Renal pelvis (tissue), 4 donors: ENCODE results near the gene PNKP. TPM values are rescaled to one million over a fixed set of nuclear protein-coding genes. Genes with fewer than 3 reads are reported as not detected.

Source experiments
- DNase-seq: peaks from one replicate; pipeline ENCODE4 v3.0.0-alpha.2; 2013
- polyA plus RNA-seq, 3 donors: library from polyadenylated mRNA; unstranded; fragments of 120-200 nt; gene quantifications; one replicate each; pipeline ENCODE4 v1.2.1, GENCODE V29; 2013; ENCODE audit not compliant: insufficient read length in 3 of 3

The PNKP gene
- polyA plus RNA-seq, 3 donors = 57.0 to 83.3 (median 81.4) TPM

DNA sequence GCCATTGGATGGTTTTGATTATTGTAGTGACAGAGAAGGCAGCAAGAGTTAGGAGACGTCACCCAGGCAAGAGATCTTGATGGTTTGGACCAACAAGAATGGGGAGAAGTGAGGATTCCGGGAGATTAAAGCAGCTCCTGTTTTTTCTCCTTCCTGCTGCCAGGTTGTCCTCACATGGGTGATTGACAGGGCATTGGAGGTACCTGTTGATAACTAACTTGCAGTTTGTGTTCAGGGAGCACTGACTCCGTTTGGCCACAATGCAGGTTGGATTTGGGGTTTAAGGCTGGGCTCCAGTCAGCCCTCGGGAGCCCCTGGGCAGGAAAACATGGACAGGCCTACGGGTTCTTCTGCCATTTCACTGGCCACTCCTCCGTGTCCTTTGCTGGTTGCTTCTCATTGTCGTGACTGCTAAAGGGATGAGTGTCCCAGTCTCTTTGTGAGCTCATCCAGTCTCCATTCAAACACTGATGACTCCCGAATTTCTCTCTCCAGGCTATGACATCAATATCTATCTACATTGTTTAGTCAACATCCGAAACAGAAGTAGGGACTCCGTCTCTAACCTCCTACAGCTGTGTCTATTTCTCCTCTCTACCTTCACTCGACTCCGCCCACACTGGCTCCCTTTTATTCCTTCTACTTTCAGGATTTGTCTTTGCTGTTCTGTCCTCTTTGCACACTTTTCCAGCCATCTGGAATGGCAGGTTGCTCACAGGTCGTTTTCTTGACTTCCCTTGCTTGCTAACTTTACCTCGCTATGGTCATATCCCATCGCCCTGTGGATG lies 17.7 kb downstream of the PNKP start:
- no peak for DNase-seq

GRCh38 chr19:49848938-49849337 lies 18.4 kb downstream of the PNKP start:
- DNase-seq = no peak

DNA sequence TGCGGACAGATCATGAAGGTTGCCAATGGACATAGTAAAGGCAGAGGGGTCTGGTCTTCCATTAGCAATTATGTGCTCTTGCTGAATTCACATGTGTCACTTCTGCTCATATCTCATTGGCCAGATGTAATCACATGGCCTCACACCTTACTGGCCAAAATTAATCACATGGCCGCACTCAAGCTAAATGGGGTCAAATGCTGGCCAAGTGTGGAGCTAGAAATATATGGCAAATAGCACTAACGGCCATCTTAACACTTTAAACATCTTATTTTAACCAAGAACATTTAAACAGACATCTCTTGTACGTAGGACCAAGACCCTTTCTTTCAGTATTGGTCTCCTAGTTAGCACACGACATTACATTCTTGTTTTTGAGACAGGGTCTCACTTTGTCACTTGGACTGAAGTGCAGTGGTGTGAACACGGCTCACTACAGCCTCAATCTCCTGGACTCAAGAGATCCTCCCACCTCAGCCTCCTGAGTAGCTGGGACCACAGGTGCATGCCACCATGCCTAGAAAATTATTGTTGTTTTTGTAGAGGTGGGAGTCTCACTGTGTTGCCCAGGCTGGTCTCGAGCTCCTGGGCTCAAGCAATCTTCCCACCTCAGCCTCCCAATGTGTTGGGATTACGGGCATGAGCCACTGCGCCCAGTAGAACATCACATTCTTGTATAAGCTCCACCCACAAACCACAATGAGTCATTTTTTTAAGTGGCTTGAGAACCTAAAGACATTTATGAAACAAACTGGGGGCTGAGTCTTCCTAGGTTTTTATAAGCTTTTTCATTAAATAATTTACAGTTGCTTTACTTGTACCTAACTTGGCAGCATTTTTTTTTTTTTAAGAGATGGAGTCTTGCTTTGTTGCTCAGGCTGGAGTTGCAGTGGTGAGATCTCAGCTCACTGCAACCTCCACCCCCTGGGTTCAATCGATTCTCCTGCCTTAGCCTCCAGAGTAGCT lies 19.4 kb downstream of the PNKP start:
- no peak for DNase-seq

- no peak for DNase-seq
Observed at GRCh38 chr19:49846408-49846807, 21.0 kb downstream of the PNKP start.

DNA sequence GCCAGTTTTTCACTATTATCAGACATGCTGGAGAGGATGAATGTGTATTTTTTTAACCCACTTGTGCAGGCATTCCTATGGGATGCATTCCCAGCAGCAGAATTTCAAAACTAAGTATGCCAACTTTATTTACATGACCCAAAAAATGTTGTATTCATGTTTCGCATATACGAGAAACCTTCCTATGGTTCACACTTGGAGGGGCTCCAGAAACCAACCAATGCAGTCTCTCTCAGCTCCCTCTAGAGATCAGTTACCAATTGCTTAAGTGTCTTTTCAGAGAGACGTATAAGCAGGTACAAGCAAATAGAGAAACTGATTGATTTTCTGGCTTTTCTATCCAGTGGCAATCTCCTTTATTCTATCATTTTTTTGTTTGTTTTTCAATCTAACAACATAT lies 22.0 kb downstream of the PNKP start:
- no peak for DNase-seq

DNA sequence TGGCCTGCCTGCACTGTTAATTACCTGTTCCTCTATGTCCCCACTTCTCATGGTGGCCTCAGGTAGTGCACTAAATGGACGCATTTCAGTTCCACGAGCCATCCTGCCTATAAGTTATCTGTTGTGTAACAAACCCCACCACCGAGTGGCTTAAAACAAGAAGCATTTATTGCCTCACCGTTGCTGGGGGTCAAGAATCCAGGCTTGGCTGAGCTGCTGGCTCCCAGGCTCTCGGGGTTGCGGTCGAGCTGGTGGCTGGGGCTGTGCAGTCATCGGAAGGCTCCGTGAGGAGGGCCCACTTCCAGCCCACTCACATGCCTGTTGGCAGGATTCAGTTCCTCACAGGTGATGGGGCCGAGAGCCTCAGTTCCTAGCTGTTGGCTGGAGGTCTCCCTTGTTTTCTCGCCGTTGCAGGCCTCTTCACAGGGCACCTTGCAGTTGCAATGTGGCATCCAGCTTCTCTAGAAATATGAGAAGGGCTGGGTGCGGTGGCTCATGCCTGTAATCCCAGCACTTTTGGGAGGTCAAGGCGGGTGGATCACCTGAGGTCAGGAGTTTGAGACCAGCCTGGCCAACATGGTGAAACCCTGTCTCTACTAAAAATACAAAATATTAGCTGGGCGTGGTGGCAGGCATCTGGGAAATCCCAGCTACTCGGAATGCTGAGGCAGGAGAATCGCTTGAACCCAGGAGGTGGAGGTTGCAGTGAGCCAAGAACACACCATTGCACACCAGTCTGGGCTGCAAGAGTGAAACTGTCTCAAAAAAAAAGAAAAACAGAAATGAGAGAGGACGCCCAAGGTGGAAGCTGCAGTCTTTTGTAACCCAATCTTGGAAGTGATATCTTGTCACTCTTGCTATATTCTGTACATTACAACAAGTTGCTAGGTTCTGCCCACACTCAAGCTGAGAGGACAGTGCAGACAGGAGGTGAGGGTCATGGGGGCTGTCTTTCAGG lies 23.0 kb downstream of the PNKP start:
- DNase-seq = no peak

DNA sequence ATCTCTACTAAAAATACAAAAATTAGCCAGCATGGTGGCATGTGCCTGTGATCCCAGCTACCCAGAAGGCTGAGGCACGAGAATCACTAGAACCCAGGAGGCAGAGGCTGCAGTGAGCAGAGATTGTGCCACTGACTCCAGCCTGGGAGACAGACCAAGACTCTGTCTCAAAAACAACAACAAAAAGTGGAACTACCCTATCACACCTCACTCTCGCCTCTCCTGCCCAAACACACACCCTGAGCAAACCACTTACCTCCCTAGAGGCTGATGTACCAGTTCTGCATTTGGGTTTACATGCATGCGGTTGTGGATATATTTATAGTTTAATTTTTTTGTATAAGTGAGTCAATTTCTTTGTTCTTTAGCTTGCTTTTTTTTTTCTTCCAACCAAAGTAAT lies 24.1 kb downstream of the PNKP start:
- no peak for DNase-seq

GRCh38 chr19:49840736-49841249 lies 26.6 kb downstream of the PNKP start:
- DNase-seq = no peak

DNA sequence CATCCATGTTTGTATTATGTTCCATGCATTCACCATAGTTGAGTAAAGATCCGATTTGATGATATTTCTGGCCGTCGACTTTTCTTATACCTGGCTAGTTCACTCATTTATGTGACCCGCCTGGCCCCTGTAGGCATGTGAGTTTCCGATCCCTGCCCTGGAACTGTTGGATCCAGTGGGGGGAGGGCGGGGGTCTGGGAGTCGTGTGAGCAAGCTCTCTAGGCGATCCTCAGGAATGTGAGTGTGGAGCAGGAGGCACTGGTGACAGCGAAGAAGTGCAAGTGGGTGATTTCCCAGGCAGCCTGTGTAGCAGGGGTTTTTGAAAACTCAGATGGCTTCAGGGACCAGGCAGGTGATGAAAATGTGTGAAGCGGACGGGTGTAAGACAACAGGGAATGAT lies 27.1 kb downstream of the PNKP start:
- DNase-seq = no peak

GRCh38 chr19:49839713-49840112 lies 27.7 kb downstream of the PNKP start:
- DNase-seq = no peak

GRCh38 chr19:49838885-49839588 lies 28.3 kb downstream of the PNKP start:
- DNase-seq = no peak

DNA sequence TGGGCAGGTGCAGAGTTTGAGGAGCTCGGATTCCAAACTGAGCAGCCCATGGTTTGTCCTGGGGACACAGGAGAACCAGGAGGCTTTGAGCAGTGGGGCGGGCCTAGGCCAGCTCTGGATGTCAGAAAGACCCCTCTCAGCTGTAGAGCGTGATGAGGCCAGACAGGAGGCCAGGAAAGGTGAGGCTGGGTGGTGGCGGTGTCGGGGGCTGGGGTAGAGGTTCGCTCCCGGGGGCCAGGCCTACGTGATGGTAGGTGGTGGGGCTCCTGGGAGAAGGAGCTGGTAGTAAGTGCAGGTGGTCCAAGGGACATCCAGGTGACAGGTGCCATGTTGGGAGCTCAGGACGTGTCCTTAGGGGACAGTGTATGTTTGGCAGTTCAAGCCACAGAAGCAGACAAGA lies 30.0 kb downstream of the PNKP start:
- DNase-seq = no peak

- no peak for DNase-seq
Observed at GRCh38 chr19:49837009-49837310, 30.4 kb downstream of the PNKP start.

DNA sequence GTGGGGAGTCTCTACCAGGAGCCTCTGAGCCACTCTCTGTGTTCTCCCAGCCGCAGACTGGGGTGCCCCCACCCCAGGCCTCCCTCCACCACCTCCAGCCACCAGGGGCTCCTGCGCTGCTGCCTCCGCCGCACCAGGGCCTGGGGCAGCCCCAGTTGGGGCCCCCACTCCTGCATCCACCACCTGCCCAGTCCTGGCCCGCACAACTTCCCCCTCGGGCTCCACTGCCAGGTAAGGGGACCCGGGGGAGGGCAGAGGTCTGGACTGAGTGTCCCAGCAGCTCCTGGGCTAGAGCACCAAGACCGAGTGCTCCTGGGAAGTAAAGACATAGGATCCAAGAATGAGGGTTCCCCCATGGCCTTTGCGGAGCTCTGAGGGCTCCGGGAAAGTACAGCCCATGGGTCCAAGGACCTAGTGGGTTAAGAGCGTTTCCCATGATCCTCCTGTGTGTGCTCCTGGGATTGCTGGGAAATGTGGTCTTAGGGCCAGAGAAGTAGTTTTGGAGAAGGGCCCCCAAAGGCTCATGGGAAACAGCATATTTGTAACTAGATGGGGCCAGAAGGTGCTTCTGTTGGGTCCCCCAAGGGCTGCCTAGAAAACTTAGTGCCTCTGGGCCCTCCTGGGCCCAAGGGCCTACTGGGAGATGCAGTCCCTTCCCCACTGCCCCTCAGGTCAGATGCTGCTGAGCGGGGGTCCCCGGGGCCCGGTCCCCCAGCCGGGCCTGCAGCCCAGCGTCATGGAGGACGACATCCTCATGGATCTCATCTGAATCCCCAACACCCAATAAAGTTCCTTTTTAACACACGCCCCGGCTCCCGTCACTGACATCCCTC lies 31.0 kb downstream of the PNKP start:
- DNase-seq = no peak

GRCh38 chr19:49835562-49835961 lies 31.8 kb downstream of the PNKP start:
- no peak for DNase-seq

DNA sequence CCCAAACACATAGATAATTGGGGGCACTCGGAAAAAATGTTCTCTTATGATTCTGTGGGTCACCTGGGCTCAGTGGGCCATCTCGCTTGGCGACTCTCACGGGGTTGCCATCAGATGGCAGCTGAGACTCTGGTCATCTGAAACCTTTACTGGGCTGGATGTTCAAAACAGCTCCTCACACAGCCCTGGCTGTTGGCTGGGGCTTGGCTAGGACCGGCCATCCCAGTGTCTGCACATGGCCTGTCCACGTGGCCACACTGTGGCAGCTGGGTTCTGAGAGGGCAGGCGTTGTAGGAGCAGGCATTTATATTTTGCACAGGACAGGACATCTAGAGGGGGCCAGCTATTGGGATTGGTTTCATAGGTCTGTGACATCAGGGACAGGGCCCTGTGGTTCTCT lies 33.8 kb downstream of the PNKP start:
- DNase-seq = no peak

GRCh38 chr19:49832556-49832955 lies 34.8 kb downstream of the PNKP start:
- DNase-seq = no peak

GRCh38 chr19:49831592-49831991 lies 35.8 kb downstream of the PNKP start:
- DNase-seq = no peak

GRCh38 chr19:49830766-49831165 lies 36.6 kb downstream of the PNKP start:
- DNase-seq = no peak

GRCh38 chr19:49829721-49830120 lies 37.7 kb downstream of the PNKP start:
- DNase-seq = no peak
